Activated CD4-positive, CD25-positive, alpha-beta regulatory T cell treated with anti-CD3 and anti-CD28 coated beads, Interleukin-2, amount 50 U/mL, for 24 hours (primary cell): ENCODE measurements around the gene GPR65.
"Not testable (repeated sequence)": the region's sequence is repeated elsewhere in the genome, so short reads cannot be mapped to it uniquely, and the experiment has no call there.

Experiments
- ATAC-seq, 2 donors: fragments of 150-1000 bp; cut with Tn5 transposase; one replicate each; pipeline ENCODE4 v1.10.0; 2021; ENCODE audit warnings: mild to moderate bottlenecking in 1 of 2, moderate library complexity in 1 of 2

GPR65 gene

GRCh38 chr14:88005978-88006851 lies 1.3 kb downstream of the GPR65 start:
- peak; percentile 97 to 98 for ATAC-seq

GRCh38 chr14:88007608-88008007 lies 2.7 kb downstream of the GPR65 start:
- ATAC-seq, result no peak

- no peak for ATAC-seq
Observed at GRCh38 chr14:88008039-88008742, 3.3 kb downstream of the GPR65 start.

- no peak for ATAC-seq
Observed at GRCh38 chr14:88009486-88009885, 4.6 kb downstream of the GPR65 start.

- ATAC-seq, result no peak
Observed at GRCh38 chr14:88010331-88010730, 5.4 kb downstream of the GPR65 start.

- ATAC-seq, result no peak
Observed at GRCh38 chr14:88012495-88012894, 7.6 kb downstream of the GPR65 start.

- peak; percentile 55 to 56 for ATAC-seq
Observed at GRCh38 chr14:88013750-88014349, 8.9 kb downstream of the GPR65 start.

GRCh38 chr14:88016768-88017167 lies 11.8 kb downstream of the GPR65 start:
- no peak for ATAC-seq

GRCh38 chr14:88017535-88017934 lies 12.6 kb downstream of the GPR65 start:
- peak in 1 of 2 donors; percentile 33 for ATAC-seq

- peak; percentile 21 to 30 for ATAC-seq
Observed at GRCh38 chr14:88023658-88024187, 18.8 kb downstream of the GPR65 start.

- not testable (repeated sequence) for ATAC-seq
Observed at GRCh38 chr14:88024252-88025086, 19.5 kb downstream of the GPR65 start.

- no peak for ATAC-seq
Observed at GRCh38 chr14:88025313-88025712, 20.4 kb downstream of the GPR65 start.

GRCh38 chr14:88026890-88027289 lies 22.0 kb downstream of the GPR65 start:
- no peak for ATAC-seq

GRCh38 chr14:88029500-88029899 lies 24.6 kb downstream of the GPR65 start:
- peak; percentile 91 for ATAC-seq

GRCh38 chr14:88030079-88030478 lies 25.1 kb downstream of the GPR65 start:
- ATAC-seq, result no peak

- no peak for ATAC-seq
Observed at GRCh38 chr14:88030892-88031291, 26.0 kb downstream of the GPR65 start.

GRCh38 chr14:88032373-88032772 lies 27.4 kb downstream of the GPR65 start:
- ATAC-seq, result no peak

GRCh38 chr14:88034076-88034475 lies 29.1 kb downstream of the GPR65 start:
- no peak for ATAC-seq

GRCh38 chr14:88036422-88036821 lies 31.5 kb downstream of the GPR65 start:
- no peak for ATAC-seq

GRCh38 chr14:88037325-88037724 lies 32.4 kb downstream of the GPR65 start:
- ATAC-seq, result no peak

GRCh38 chr14:88039197-88039596 lies 34.3 kb downstream of the GPR65 start:
- no peak for ATAC-seq

- no peak for ATAC-seq
Observed at GRCh38 chr14:88040146-88040545, 35.2 kb downstream of the GPR65 start.
